Fibroblast of pulmonary artery (primary cell): Measurements from ENCODE around the gene ZNF664.

Experiments used
- DNase-seq: peaks from one replicate; pipeline ENCODE4 v3.0.0-alpha.2; 2010; ENCODE audit warnings: low read depth
- H3K4me3 ChIP-seq: replicated peaks from 2 replicates; pipeline ENCODE4 v1.5.1; 2011; ENCODE audit warnings: low read depth, mild to moderate bottlenecking, control low read depth, low read length, moderate library complexity
- TF ChIP-seq, protein P1 (sequence below): IDR thresholded peaks from 2 replicates; pipeline ENCODE4 v1.5.1; 2011; ENCODE audit warnings: mild to moderate bottlenecking, control low read depth, low read length, inconsistent platforms; ENCODE audit errors: missing control alignments

The ZNF664 gene

DNA sequence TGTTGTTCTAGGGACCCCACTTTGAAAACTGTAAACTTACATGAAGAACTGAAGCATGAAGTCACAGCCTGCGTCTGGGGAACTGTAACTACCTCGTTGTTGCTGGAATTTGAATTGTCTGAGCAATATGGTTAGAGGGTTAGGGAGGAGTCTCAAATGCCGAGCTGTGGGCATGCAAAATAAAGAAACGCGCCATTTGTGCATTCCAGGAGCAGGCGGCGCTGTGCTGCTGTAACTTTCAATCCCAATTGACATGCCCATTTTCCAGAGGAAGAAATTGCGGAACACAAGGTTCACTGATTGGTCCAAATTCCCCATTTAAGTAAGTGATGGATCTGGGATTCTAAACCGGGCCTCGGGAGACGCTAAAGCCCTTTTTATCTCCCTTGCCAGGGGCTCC, 61.3 kb downstream of the ZNF664 start:
- TF ChIP-seq, protein P1, sequence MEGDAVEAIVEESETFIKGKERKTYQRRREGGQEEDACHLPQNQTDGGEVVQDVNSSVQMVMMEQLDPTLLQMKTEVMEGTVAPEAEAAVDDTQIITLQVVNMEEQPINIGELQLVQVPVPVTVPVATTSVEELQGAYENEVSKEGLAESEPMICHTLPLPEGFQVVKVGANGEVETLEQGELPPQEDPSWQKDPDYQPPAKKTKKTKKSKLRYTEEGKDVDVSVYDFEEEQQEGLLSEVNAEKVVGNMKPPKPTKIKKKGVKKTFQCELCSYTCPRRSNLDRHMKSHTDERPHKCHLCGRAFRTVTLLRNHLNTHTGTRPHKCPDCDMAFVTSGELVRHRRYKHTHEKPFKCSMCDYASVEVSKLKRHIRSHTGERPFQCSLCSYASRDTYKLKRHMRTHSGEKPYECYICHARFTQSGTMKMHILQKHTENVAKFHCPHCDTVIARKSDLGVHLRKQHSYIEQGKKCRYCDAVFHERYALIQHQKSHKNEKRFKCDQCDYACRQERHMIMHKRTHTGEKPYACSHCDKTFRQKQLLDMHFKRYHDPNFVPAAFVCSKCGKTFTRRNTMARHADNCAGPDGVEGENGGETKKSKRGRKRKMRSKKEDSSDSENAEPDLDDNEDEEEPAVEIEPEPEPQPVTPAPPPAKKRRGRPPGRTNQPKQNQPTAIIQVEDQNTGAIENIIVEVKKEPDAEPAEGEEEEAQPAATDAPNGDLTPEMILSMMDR = no peak
- no peak for DNase-seq
- no peak overlapping the region for H3K4me3 ChIP-seq

DNA sequence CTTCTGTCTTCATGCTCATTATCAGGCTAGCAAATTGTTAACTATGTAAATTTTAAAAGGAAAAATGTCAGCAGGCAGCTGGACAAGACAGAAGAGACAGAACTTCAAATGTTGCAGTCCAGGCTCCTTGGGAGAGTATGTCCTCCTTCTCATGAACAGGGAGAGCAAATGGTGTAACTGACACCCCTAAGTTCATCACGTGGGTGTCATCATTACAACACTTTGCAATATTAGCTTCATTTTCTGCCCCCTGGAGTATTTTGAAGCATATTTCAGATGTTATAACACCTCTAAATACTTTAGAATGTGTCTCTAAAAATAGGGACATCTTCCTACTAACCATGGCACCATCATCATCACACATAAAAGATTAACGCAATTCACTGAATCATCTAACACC, 62.1 kb downstream of the ZNF664 start:
- DNase-seq = no peak
- H3K4me3 ChIP-seq = no peak overlapping the region
- TF ChIP-seq, protein P1 = no peak

DNA sequence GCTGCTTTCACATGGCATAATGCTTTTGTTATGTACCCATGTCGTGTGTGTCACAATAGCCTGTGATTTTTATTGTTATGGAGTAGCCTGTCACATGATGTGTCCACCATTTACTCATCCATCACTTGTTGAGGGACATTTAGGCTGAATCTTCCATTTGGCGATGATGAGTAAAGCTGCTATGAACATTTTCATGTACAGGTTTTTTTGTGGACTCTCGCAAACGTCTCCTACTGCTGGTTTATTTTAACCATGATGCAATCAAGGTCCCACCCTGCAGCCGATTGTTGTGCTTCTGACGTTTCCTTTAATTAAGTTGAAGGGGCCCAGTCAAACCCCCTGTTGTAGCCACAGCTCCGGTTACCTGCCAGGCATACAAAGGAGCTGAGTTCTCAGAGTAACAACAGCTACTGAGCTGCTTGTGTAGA, 63.2 kb downstream of the ZNF664 start:
- H3K4me3 ChIP-seq = no peak overlapping the region
- TF ChIP-seq, protein P1 = no peak
- DNase-seq = no peak

DNA sequence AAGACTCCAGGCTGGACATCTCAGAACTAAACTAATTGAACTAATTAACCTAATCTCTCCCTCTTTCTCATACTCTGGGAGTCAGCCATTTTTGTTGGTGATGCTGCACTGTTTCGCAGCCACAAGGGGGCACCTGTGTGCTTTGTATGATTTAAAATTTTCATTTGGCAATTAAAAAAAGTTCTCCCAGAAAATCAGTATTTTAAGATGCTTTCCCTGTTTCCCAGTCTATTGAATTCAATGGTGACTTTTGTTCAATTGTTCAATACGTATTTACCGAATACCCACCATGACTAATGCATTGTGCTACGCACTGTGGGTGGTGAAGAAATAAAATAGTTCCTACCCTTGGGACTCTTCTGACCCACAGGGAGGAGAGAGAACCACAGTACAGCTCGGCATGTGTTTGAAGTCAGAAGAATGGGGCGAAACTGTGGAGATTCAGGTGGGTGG, 63.7 kb downstream of the ZNF664 start:
- DNase-seq = peak; percentile 65
- TF ChIP-seq, protein P1 = peak; percentile 92
- no peak overlapping the region for H3K4me3 ChIP-seq

DNA sequence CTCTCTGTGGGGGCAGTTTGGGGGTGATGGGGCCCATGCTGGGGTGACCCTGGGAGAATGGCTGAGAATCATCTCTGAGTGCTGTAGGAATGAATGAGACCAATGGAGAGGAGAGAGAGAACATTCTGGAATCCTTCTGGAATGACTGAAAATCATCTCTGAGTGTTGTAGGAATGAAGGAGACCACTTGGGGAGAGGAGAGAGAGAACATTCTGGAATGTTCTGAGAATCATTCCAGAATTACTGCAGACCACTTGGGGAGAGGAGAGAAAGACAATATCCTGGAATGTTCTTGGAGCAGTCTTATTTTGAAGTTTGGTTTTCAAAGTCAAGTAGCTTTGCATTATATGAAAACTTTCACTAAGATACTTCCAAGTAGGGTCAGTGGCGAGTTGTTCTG, 64.3 kb downstream of the ZNF664 start:
- TF ChIP-seq, protein P1 = no peak
- H3K4me3 ChIP-seq = no peak overlapping the region
- no peak for DNase-seq

DNA sequence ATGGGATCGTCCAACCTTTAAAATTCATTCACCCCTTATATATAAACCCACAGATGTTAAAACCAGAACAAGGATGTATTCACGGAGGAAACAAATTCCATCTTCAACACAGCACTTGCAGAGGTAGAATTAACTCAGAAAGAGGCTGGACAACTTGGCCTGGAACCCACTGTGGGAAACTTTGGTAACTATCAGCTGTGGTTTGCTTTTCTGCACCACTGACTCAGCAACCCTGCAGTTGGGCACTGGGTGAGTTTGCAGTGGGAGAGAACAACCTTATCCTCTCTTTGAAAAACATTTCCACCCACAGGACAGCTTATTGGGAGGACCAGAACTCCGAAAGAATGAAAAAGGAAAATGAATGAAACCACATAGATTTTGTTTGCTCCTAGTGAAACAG, 66.3 kb downstream of the ZNF664 start:
- TF ChIP-seq, protein P1 = no peak
- peak; percentile 71 for DNase-seq
- H3K4me3 ChIP-seq = no peak overlapping the region

DNA sequence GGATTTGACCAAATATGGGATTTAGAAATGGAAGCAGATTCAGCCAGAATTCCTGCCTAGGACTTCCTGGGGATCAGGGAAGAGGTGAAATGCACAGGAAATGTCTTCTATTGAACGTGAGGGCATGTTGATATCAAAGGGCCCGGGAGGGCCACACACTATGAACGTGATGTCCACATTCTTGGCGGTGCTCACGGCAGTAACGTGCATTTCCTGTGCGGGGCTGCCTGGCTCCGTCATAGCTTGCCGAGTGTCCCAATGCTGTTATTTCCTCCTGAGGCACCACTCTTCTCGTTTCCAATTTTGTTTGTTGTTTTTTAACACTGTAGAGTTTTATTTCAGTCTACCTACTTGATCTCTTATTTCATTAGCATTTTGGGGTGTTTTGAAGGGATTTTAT, 67.3 kb downstream of the ZNF664 start:
- DNase-seq = peak; percentile 55
- H3K4me3 ChIP-seq = no peak overlapping the region
- TF ChIP-seq, protein P1 = no peak
